ENCODE data around the gene SPEG. TPM values are rescaled to one million over a fixed set of nuclear protein-coding genes. Genes with fewer than 3 reads are reported as not detected.
A peak's percentile ranks its signal among the peaks of the same experiment; 100 is the strongest.

SPEG gene
- total and polyA plus RNA-seq, 2 of the 13 experiments (the other 11 are each of a cell fraction or from before 2014, with no cell fraction given) = 0.18 to 0.24 TPM

GRCh38 chr2:219497495-219498279 lies 63.0 kb downstream of the SPEG start:
- Histone ChIP-seq H3K79me2 (ENCODE audit: insufficient read depth, low read length) (peaks cover 12% of the 10 kb centered on the region), H3K36me3 (replicated peaks in 1 of 2; ENCODE audit: control insufficient read depth in 1 of 2, insufficient read depth in 2 of 2, low read length in 2 of 2) (no peaks in the 10 kb centered on the region), H3K4me1 (ENCODE audit: insufficient read depth, low read length) (peaks cover 56% of the 10 kb centered on the region), H3K9me3 (ENCODE audit: low read length) (no peaks in the 10 kb centered on the region), H3K4me3 (replicated peaks in 1 of 3; ENCODE audit: insufficient read depth in 1 of 3, low read depth in 2 of 3, low read length in 3 of 3) (peak overlapping the region; percentile 79 to 93 (median 89)), H3K27me3 (ENCODE audit: control insufficient read depth in 1 of 2, insufficient read depth in 2 of 2, low read length in 2 of 2) (peaks cover 7 to 48% of the 10 kb centered on the region in 2 experiments; a peak in 4 of 5 replicates), H2AFZ (ENCODE audit: low read length) (no peak overlapping the region), H3K27ac (ENCODE audit: extremely low read length, insufficient read depth, low read length) (peak overlapping the region; percentile 70), H3K4me2 (ENCODE audit: low read depth, low read length) (peak overlapping the region; percentile 97), H4K20me1 (ENCODE audit: insufficient read depth, low read length) (no peaks in the 10 kb centered on the region), H3K9ac (ENCODE audit: insufficient read depth, low read depth, low read length) (peak overlapping the region; percentile 96)
- no peak for FAIRE-seq
- in situ Hi-C loops (cut with HindIII; ENCODE audit: extremely low pct_ligation_motif_present, low pct_unique_long_range_greater_than_20kb) = no loop called here
- intact Hi-C loops (cut with micrococcal nuclease; ENCODE audit: unreplicated experiment) = loop anchor here (5.0 kb wide), 2 partner anchors 100 to 110 kb away; partner anchors contain the start of genes DNPEP and STK11IP
- 17% methylated on average over 37 of the region's 59 CpGs for WGBS (ENCODE audit: low lambda C conversion rate)
- peak; percentile 54 for ATAC-seq
- ChIA-PET CTCF (ENCODE audit: low intra/inter-chr PET ratio, low total read pairs) (interaction anchor here (3.8 kb wide), 1 partner anchor 32 kb away, joined by 53 read pairs; no protein-coding TSS in a partner anchor), POLR2A (interaction anchor here (1.0 to 4.4 kb wide), 20 partner anchors 9 to 253 kb away, joined by 3 to 94 read pairs (median 8); partner anchors contain the start of genes ASIC4, CHPF, DNAJB2 and DNPEP)
- no TSS peak for BruUV-seq (replicated peaks)
- peak; percentile 38 for DNase-seq (ENCODE audit: low spot score)
- TF ChIP-seq EED (CRISPR knock-in tag; IDR thresholded peaks at IDR 0.05) = peak; percentile 90; the same call in 1 of the 2 replicates
- TF ChIP-seq POLR2AphosphoS5 (IDR thresholded peaks at IDR 0.05; ENCODE audit: low read depth, low read length) = peak; percentile 75; the same call in 1 of the 2 replicates
- no peak for TF ChIP-seq CAMTA2 (CRISPR knock-in tag; IDR thresholded peaks at IDR 0.05; ENCODE audit: borderline replicate concordance)
- no peak for TF ChIP-seq GLMP (CRISPR knock-in tag; IDR thresholded peaks at IDR 0.05; ENCODE audit: borderline replicate concordance)
- TF ChIP-seq NRL (CRISPR knock-in tag; IDR thresholded peaks at IDR 0.05; ENCODE audit: borderline replicate concordance) = peak; percentile 91
- no peak for TF ChIP-seq HNF1B (CRISPR knock-in tag; IDR thresholded peaks at IDR 0.05)
- no peak for TF ChIP-seq TBP (CRISPR knock-in tag; IDR thresholded peaks at IDR 0.05)
- TF ChIP-seq SIN3A (IDR thresholded peaks at IDR 0.05; ENCODE audit: borderline replicate concordance, low read depth, low read length) = 0 out of 2 replicates have a peak, but pooled peaks have one; percentile 35
- TF ChIP-seq BRCA1 (CRISPR knock-in tag; IDR thresholded peaks at IDR 0.05) = no peak; the same call in 1 of the 2 replicates
- peak; percentile 77; the same call in 1 of the 2 replicates for TF ChIP-seq SAP130 (CRISPR knock-in tag; IDR thresholded peaks at IDR 0.05; ENCODE audit: low read depth)
- TF ChIP-seq ESRRA (CRISPR knock-in tag; IDR thresholded peaks at IDR 0.05; ENCODE audit: low read depth) = no peak
- no peak for TF ChIP-seq POLR2AphosphoS2 (IDR thresholded peaks at IDR 0.05; ENCODE audit: low read depth, low read length)
- TF ChIP-seq SAFB2 (CRISPR knock-in tag; IDR thresholded peaks at IDR 0.05; ENCODE audit: borderline replicate concordance, low read depth) = 0 out of 2 replicates have a peak, but pooled peaks have one; percentile 78
- TF ChIP-seq ZNF552 (CRISPR knock-in tag; IDR thresholded peaks at IDR 0.05; ENCODE audit: borderline replicate concordance) = peak; percentile 69; the same call in 1 of the 2 replicates
- TF ChIP-seq, protein P1, sequence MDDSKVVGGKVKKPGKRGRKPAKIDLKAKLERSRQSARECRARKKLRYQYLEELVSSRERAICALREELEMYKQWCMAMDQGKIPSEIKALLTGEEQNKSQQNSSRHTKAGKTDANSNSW (CRISPR knock-in tag; IDR thresholded peaks at IDR 0.05; ENCODE audit: borderline replicate concordance) = no peak; the same call in 1 of the 2 replicates
- TF ChIP-seq ZNF317 (CRISPR knock-in tag; IDR thresholded peaks at IDR 0.05) = no peak
- TF ChIP-seq MEF2D (CRISPR knock-in tag; IDR thresholded peaks at IDR 0.05) = no peak
- TF ChIP-seq ISL2 (CRISPR knock-in tag; IDR thresholded peaks at IDR 0.05) = no peak
- TF ChIP-seq NFKB2 (CRISPR knock-in tag; IDR thresholded peaks at IDR 0.05; ENCODE audit: borderline replicate concordance) = no peak
- TF ChIP-seq ZNF333 (CRISPR knock-in tag; IDR thresholded peaks at IDR 0.05; ENCODE audit: borderline replicate concordance) = no peak
- TF ChIP-seq IRX3 (CRISPR knock-in tag; IDR thresholded peaks at IDR 0.05; ENCODE audit: borderline replicate concordance, low read depth) = no peak
